Measurements from ENCODE around the gene CAMK1D. TPM values are rescaled to one million over a fixed set of nuclear protein-coding genes. Genes with fewer than 3 reads are reported as not detected.
A peak's percentile ranks its signal among the peaks of the same experiment; 100 is the strongest.
"Not testable (repeated sequence)": the region's sequence is repeated elsewhere in the genome, so short reads cannot be mapped to it uniquely, and the experiment has no call there.

CAMK1D gene
- polyA plus RNA-seq, 2 of the 4 experiments (the other 2 are of a cell fraction): 6.6 to 12.5 TPM

DNA sequence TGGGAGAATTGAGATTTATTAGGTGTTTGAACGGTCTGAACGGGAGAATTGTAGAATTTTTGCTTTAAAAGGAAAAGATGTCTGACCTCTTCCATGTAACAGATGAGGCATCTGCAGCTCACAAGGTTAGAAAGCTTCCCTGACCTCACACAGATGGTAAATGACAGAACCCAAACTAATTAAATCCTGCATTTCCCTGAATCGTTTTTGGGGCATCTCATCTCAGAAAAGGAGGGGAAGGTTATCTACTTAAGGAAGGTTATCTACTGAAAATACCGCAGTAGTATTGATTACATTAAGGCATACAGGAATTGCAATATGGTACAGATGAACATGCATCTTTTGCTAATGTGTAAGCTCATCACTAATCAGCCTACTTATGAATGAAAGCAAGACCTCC is 373.9 kb downstream of the CAMK1D start:
- CTCF ChIA-PET: interaction anchor here (0.6 to 1.0 kb wide), 2 partner anchors 12 to 351 kb away, joined by 3 to 4 read pairs; no protein-coding TSS in a partner anchor
- no peak overlapping the region for H3K4me2 ChIP-seq
- FAIRE-seq (no peak), DNase-seq (ENCODE audit: low read depth in 1 of 2, low spot score in 1 of 2) (no peak), ATAC-seq (no peak)
- 71% methylated on average over 4 of the region's 4 CpGs for WGBS (ENCODE audit: missing lambda C conversion rate)
- 0 out of 3 replicates have a peak, but pooled peaks cover 2% of the 10 kb centered on the region for H3K9me3 ChIP-seq
- no peak overlapping the region for H3K4me3 ChIP-seq
- H3K4me1 ChIP-seq: peaks cover 22% of the 10 kb centered on the region
- no peak overlapping the region for H3K27ac ChIP-seq
- no peak for TF ChIP-seq ZSCAN20 (CRISPR knock-in tag; IDR thresholded peaks at IDR 0.05)
- no peak for TF ChIP-seq FOSL2 (IDR thresholded peaks at IDR 0.05)
- TF ChIP-seq FOSL2 (CRISPR knock-in tag; IDR thresholded peaks at IDR 0.05): no peak
- TF ChIP-seq HES2 (IDR thresholded peaks at IDR 0.05): no peak
- no peak for TF ChIP-seq RCOR1 (IDR thresholded peaks at IDR 0.05; ENCODE audit: low read depth, low read length)
- no peak for TF ChIP-seq HOXA7 (CRISPR knock-in tag; IDR thresholded peaks at IDR 0.05)
- no peak for TF ChIP-seq KDM5A (IDR thresholded peaks at IDR 0.05)
- no peak for TF ChIP-seq JUN (IDR thresholded peaks at IDR 0.05)
- TF ChIP-seq, protein P1, sequence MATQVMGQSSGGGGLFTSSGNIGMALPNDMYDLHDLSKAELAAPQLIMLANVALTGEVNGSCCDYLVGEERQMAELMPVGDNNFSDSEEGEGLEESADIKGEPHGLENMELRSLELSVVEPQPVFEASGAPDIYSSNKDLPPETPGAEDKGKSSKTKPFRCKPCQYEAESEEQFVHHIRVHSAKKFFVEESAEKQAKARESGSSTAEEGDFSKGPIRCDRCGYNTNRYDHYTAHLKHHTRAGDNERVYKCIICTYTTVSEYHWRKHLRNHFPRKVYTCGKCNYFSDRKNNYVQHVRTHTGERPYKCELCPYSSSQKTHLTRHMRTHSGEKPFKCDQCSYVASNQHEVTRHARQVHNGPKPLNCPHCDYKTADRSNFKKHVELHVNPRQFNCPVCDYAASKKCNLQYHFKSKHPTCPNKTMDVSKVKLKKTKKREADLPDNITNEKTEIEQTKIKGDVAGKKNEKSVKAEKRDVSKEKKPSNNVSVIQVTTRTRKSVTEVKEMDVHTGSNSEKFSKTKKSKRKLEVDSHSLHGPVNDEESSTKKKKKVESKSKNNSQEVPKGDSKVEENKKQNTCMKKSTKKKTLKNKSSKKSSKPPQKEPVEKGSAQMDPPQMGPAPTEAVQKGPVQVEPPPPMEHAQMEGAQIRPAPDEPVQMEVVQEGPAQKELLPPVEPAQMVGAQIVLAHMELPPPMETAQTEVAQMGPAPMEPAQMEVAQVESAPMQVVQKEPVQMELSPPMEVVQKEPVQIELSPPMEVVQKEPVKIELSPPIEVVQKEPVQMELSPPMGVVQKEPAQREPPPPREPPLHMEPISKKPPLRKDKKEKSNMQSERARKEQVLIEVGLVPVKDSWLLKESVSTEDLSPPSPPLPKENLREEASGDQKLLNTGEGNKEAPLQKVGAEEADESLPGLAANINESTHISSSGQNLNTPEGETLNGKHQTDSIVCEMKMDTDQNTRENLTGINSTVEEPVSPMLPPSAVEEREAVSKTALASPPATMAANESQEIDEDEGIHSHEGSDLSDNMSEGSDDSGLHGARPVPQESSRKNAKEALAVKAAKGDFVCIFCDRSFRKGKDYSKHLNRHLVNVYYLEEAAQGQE (IDR thresholded peaks at IDR 0.05): no peak
- no peak for TF ChIP-seq CBX8 (IDR thresholded peaks at IDR 0.05)
- TF ChIP-seq RAD21 (conservative IDR thresholded peaks at IDR 0.05 in 1 of 2, IDR thresholded peaks at IDR 0.05 in 1 of 2): no peak
- POLR2A ChIA-PET: no interaction called here

DNA sequence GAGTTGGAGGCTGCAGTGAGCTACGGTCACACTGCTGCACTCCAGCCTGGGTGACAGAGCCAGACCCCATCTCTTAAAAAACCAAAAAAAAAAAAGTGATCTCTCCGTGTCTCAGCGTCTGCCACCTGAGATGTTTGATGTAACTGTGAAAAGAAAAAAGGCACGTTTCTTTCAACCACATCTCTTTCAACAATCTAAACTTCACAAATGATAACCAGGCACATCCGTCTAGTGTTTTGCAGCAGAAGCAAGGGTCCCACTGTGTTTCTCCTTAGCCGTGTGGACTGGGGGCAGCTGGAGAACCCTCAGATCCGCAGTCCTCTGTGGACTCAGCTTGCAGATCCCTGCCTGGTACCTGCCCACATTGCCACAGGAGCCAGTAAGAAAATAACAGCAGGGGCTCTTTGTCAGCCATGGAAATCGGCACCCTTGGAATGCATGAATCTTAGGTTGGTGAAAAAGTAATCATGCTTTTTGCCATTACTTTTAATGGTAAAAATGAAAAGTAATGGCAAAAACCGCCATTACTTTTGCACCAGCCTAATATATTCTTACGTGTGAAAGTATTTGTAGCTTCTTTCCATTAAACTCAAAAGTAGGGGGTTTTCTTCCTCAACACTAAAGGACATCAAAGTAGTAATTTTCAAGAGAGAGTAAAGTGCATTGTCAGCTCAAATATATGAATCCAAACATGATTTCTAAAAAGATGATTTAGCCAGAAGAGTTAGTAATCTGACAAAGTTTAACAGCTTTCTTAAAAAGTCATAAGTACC is 375.6 kb downstream of the CAMK1D start:
- H3K27ac ChIP-seq: no peak overlapping the region
- 90% methylated on average over 10 of the region's 10 CpGs for WGBS (ENCODE audit: missing lambda C conversion rate)
- ATAC-seq (no peak), DNase-seq (ENCODE audit: low read depth in 1 of 2, low spot score in 1 of 2) (no peak), FAIRE-seq (no peak)
- H3K4me2 ChIP-seq: no peak overlapping the region
- H3K4me3 ChIP-seq: no peak overlapping the region
- H3K4me1 ChIP-seq: peaks cover 10% of the 10 kb centered on the region
- CTCF ChIA-PET: interaction anchor here (0.6 to 2.1 kb wide), 6 partner anchors 8 to 62 kb away, joined by 3 to 7 read pairs (median 3); no protein-coding TSS in a partner anchor
- no peaks in the 10 kb centered on the region for H3K9me3 ChIP-seq
- TF ChIP-seq MAFK (IDR thresholded peaks at IDR 0.05; ENCODE audit: partially characterized antibody) (peak; percentile 81), USF2 (IDR thresholded peaks at IDR 0.05) (no peak)
- POLR2A ChIA-PET: interaction anchor here (0.5 kb wide), 1 partner anchor 364 kb away, joined by 7 read pairs; no protein-coding TSS in a partner anchor

GRCh38 chr10:12725580-12725888 is 376.2 kb downstream of the CAMK1D start:
- H3K9me3 ChIP-seq; H3K27ac ChIP-seq; ATAC-seq; H3K4me2 ChIP-seq; FAIRE-seq; POLR2A ChIA-PET; H3K4me1 ChIP-seq; DNase-seq (ENCODE audit: low read depth in 1 of 2, low spot score in 1 of 2); H3K4me3 ChIP-seq: not testable (repeated sequence)
- CTCF ChIA-PET: interaction anchor here (0.6 to 2.1 kb wide), 6 partner anchors 8 to 349 kb away, joined by 3 to 7 read pairs (median 3); no protein-coding TSS in a partner anchor
- 85% methylated on average over 5 of the region's 5 CpGs for WGBS (ENCODE audit: missing lambda C conversion rate)
